Right lobe of liver (tissue), 6 donors: ENCODE data around the gene NRCAM. TPM values are rescaled to one million over a fixed set of nuclear protein-coding genes. Genes with fewer than 3 reads are reported as not detected.

ENCODE experiments used
- ATAC-seq, 4 donors: fragments of 200-7000 bp; cut with Tn5 transposase; one replicate each; pipeline ENCODE4 v1.9.1; 2020; ENCODE audit warnings: mild to moderate bottlenecking in 4 of 4, moderate library complexity in 4 of 4
- DNase-seq, 3 donors: peaks; one replicate each; pipeline ENCODE4 v3.0.0-alpha.2; 2020
- H3K27ac ChIP-seq, 3 donors: fragments of 200-600 bp; one replicate each; pipeline ENCODE4 v1.8.0; 2022
- H3K27me3 ChIP-seq, 2 donors: fragments of 200-600 bp; one replicate each; pipeline ENCODE4 v1.8.0; 2022
- H3K36me3 ChIP-seq, 4 donors: fragments of 200-600 bp; sonication (generic) in 1 of 4; one replicate each; pipeline versions ENCODE4 v1.5.1 to v1.8.0; 2017 to 2022; ENCODE audit warnings: control low read depth in 1 of 4
- H3K4me1 ChIP-seq, 4 donors: fragments of 200-600 bp; sonication (generic) in 1 of 4; one replicate each; pipeline versions ENCODE4 v1.5.1 to v1.8.0; 2017 to 2022; ENCODE audit warnings: control low read depth in 1 of 4
- H3K4me3 ChIP-seq, 3 donors: fragments of 200-600 bp; one replicate each; pipeline ENCODE4 v1.8.0; 2022
- H3K9me3 ChIP-seq, 4 donors: fragments of 200-600 bp; sonication (generic) in 1 of 4; one replicate each; pipeline versions ENCODE4 v1.5.1 to v1.8.0; 2017 to 2022; ENCODE audit warnings: control low read depth in 1 of 4
- POLR2A ChIP-seq: fragments of 450-650 bp; IDR thresholded peaks from one replicate; pipeline ENCODE4 v1.6.1; 2017; ENCODE audit warnings: antibody characterized with exemption, mild to moderate bottlenecking
- WGBS: methylation state at CpG from one replicate; pipeline ENCODE4 v1.1.6; 2018; ENCODE audit warnings: low coverage, low lambda C conversion rate; ENCODE audit not compliant: insufficient coverage; ENCODE audit errors: missing lambda C conversion rate; 5-methylcytosine and 5-hydroxymethylcytosine counted together
- intact Hi-C, 2 donors: fragments of 100-400 bp; cut with DNase I; formaldehyde crosslinking; loops; one replicate each; pipeline versions ENCODE4 v1.11.2 to v1.14.1; 2022
- total RNA-seq, 6 experiments: library from RNA; depleted of rRNA in 2 of 6; stranded (reverse); fragments of >200 nt in 2 of 6; fragmentation: NEBNext Ultra II Directional in 3 of 6; extraction: Animal tissue kit (Norgen Biotek cat#: 25700) in 3 of 6; gene quantifications; one replicate each; pipeline versions ENCODE4 v1.1.0 to v1.2.4, GENCODE V29; 2016 to 2023
- TF ChIP-seq, protein P1 (sequence below), 4 donors: fragments of 200-600 bp in 3 of 4; fragments of 450-650 bp in 1 of 4; IDR thresholded peaks; one replicate each; pipeline versions ENCODE4 v1.5.1 to v1.8.0; 2016 to 2022; ENCODE audit warnings: antibody characterized with exemption in 4 of 4, mild to moderate bottlenecking in 2 of 4
- donor health status: DM: no; HTN: yes; CAD: no.
- donor health status: DM: no; HTN: no; CAD: no.
- donor health status: DM: no; HTN: no; CAD: no.
- donor health status: DM: no; HTN: yes; CAD: no.
- donor health status: DM: no; HTN: yes; CAD: no.

Gene NRCAM
- total RNA-seq, 6 experiments from 2014 or later: 0.16 to 1.9 (median 0.27) TPM

- Histone ChIP-seq H3K27me3 (no peaks in the 10 kb centered on the region), H3K9me3 (no peaks in the 10 kb centered on the region), H3K36me3 (no peaks in the 10 kb centered on the region), H3K4me3 (no peak overlapping the region), H3K4me1 (no peaks in the 10 kb centered on the region), H3K27ac (no peak overlapping the region)
- DNase-seq (no peak), ATAC-seq (no peak)
- no CpG with 5 or more reads among the region's 2 CpGs for WGBS
- intact Hi-C loops: no loop called here
- TF ChIP-seq, protein P1, sequence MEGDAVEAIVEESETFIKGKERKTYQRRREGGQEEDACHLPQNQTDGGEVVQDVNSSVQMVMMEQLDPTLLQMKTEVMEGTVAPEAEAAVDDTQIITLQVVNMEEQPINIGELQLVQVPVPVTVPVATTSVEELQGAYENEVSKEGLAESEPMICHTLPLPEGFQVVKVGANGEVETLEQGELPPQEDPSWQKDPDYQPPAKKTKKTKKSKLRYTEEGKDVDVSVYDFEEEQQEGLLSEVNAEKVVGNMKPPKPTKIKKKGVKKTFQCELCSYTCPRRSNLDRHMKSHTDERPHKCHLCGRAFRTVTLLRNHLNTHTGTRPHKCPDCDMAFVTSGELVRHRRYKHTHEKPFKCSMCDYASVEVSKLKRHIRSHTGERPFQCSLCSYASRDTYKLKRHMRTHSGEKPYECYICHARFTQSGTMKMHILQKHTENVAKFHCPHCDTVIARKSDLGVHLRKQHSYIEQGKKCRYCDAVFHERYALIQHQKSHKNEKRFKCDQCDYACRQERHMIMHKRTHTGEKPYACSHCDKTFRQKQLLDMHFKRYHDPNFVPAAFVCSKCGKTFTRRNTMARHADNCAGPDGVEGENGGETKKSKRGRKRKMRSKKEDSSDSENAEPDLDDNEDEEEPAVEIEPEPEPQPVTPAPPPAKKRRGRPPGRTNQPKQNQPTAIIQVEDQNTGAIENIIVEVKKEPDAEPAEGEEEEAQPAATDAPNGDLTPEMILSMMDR (IDR thresholded peaks at IDR 0.05): no peak
- TF ChIP-seq POLR2A: no peak
These were observed 148.6 kb downstream of the NRCAM start for GRCh38 chr7:108307595-108307994.

DNA sequence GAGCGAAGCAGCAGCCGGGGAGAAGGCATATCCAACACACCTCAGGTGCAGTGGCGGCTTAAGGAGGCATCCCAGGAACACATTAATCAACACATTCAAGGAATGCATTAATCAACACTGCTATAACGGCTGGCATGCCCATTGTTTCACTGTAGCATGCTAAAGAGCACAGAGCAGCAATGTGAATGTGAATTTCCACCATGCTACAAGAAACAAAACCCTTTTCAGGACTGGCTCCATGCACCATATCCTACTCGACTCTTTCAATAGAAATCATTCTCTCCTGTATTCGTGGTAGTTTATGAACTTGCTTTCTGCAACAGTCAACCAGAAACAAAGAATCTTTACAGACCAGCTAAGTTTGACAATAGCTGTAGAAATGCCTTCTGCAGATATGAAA, 149.0 kb downstream of the NRCAM start:
- ATAC-seq (no peak), DNase-seq (no peak)
- WGBS: 70% methylated on average over 5 of the region's 6 CpGs
- intact Hi-C loops: no loop called here
- H3K4me3 ChIP-seq: no peak overlapping the region
- TF ChIP-seq POLR2A: no peak
- TF ChIP-seq, protein P1 (IDR thresholded peaks at IDR 0.05): no peak
- no peaks in the 10 kb centered on the region for H3K4me1 ChIP-seq
- no peak overlapping the region for H3K27ac ChIP-seq
- H3K36me3 ChIP-seq: no peaks in the 10 kb centered on the region
- H3K27me3 ChIP-seq: no peaks in the 10 kb centered on the region
- no peaks in the 10 kb centered on the region for H3K9me3 ChIP-seq

- H3K9me3 ChIP-seq: no peaks in the 10 kb centered on the region
- no peaks in the 10 kb centered on the region for H3K27me3 ChIP-seq
- H3K4me1 ChIP-seq: no peaks in the 10 kb centered on the region
- no peaks in the 10 kb centered on the region for H3K36me3 ChIP-seq
- intact Hi-C loops: no loop called here
- ATAC-seq (no peak), DNase-seq (no peak)
- no peak overlapping the region for H3K4me3 ChIP-seq
- WGBS: 63% methylated on average over 2 of the region's 3 CpGs
- no peak overlapping the region for H3K27ac ChIP-seq
- no peak for TF ChIP-seq POLR2A
- TF ChIP-seq, protein P1 (IDR thresholded peaks at IDR 0.05): no peak
These were observed 152.9 kb downstream of the NRCAM start for GRCh38 chr7:108303332-108303731.

DNA sequence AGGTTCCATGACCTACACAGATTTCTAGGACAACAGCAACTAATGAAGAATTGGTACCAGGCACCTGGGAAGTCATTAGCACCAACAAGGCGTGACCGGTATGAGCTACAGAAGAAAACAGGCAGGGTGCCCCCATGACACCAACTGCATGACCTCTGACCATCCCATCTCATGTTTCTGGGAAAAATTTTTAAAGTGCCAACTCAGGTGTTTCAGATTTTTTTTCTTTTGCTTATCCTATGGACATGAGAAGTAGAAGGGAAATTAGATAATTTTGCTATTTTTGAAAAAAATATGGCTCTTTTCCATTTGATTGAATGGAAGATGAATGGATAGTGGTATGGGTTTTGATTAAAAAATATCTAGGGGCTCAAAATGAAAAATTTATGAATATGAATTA, 154.8 kb downstream of the NRCAM start:
- 82% methylated on average over 2 of the region's 2 CpGs for WGBS
- DNase-seq (no peak), ATAC-seq (no peak)
- H3K36me3 ChIP-seq: no peaks in the 10 kb centered on the region
- intact Hi-C loops: no loop called here
- TF ChIP-seq, protein P1 (IDR thresholded peaks at IDR 0.05): no peak
- no peak for TF ChIP-seq POLR2A
- H3K9me3 ChIP-seq: no peaks in the 10 kb centered on the region
- H3K4me1 ChIP-seq: no peaks in the 10 kb centered on the region
- no peaks in the 10 kb centered on the region for H3K27me3 ChIP-seq
- H3K27ac ChIP-seq: no peak overlapping the region
- no peak overlapping the region for H3K4me3 ChIP-seq
